Ramos (cell line): ENCODE measurements around the gene SGMS1.
"Not testable (repeated sequence)": the region's sequence is repeated elsewhere in the genome, so short reads cannot be mapped to it uniquely, and the experiment has no call there.

Experiments used
- in situ Hi-C: fragments of 300-500 bp; cut with MboI; formaldehyde crosslinking; loops from one replicate; pipeline ENCODE4 v1.14.3; 2022; ENCODE audit warnings: low sequenced_read_pairs; ENCODE audit not compliant: unreplicated experiment

The SGMS1 gene

DNA sequence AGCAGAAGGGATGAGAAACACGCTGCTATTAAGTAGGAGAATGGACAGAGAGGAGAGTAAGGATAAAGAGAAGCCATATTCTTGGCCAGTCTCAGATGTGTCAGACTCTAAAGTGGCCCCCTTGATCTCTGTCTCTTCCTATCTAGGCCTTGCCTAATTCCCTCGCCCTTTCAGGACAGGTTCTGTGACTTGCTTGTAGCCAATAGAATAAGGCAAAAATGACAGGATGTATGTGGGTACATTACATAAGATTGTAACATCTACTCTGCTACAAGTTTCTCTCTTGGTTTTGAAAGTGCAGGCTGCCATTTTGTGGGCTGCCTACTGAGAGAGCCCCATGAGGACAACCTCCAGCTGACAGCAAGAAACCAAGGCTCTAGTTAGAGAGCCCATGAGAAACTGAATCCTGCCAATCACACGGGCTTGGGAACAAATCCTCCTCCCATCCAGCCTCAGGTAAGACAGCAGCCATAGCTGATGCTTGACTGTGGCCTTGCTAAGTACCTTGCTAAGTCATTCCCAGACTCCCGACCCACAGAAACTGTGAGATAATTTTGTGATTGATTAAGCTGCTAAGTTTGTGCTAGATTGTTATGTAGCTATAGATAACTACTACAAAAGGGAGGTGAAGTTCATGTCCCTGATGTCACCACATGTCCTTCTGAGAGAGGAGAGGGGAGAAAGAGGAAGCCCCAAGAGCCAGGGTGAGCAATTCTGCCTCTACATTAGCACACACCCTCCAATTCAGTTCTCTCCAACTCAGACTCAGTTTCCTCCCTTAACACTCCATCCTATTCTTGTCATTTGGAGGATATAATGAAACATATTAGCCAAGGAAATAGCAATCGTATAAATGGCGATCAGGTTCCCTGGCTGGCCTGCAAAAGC is 185.5 kb downstream of the SGMS1 start:
- in situ Hi-C loops, result no loop called here

DNA sequence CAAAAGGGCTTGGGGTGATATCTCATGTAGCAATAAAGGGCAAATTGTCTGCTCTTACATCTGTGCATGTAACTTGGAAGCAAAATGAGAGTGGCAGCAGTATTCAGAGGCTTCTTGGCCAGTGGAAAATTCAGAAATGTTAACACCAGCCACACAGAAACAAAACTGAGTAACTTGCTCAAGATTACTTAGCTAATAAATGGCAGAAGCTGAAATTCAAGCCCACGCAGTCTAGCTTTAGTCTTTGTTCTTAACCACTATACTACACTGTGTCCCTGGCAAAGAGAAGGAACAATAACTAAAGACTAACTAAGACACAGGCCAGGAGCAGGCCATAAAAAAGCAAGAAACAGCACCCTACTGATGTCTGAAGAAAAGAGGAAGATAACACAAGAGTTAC is 186.5 kb downstream of the SGMS1 start:
- in situ Hi-C loops, result no loop called here

GRCh38 chr10:50436805-50437204 is 187.0 kb downstream of the SGMS1 start:
- in situ Hi-C loops, result no loop called here

GRCh38 chr10:50432211-50433009 is 191.3 kb downstream of the SGMS1 start:
- in situ Hi-C loops, result no loop called here

- in situ Hi-C loops, result no loop called here
Observed at GRCh38 chr10:50431791-50432190, 192.0 kb downstream of the SGMS1 start.

GRCh38 chr10:50431133-50431532 is 192.6 kb downstream of the SGMS1 start:
- in situ Hi-C loops, result no loop called here

- in situ Hi-C loops, result no loop called here
Observed at GRCh38 chr10:50426485-50426884, 197.3 kb downstream of the SGMS1 start.

GRCh38 chr10:50425215-50425614 is 198.5 kb downstream of the SGMS1 start:
- in situ Hi-C loops, result not testable (repeated sequence)

DNA sequence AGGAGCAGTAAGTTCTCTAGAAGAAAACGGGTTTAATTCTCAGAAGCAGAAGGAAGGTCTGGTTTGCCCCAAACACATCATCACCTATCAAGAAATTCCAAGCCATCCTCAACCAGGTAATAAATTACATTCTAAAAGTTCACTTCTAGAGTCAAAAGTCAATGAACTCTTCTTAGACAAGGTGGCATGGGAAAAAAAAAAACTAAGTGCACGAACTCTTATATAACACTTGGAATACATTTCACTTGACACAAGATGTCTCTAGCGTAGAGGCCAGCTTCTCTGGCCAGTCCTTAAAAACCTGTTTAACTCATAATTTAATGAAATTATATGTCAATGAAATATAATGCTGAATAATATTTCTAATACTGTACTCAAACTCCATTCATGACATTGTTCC is 200.3 kb downstream of the SGMS1 start:
- in situ Hi-C loops, result no loop called here

- in situ Hi-C loops, result no loop called here
Observed at GRCh38 chr10:50422259-50422658, 201.5 kb downstream of the SGMS1 start.

DNA sequence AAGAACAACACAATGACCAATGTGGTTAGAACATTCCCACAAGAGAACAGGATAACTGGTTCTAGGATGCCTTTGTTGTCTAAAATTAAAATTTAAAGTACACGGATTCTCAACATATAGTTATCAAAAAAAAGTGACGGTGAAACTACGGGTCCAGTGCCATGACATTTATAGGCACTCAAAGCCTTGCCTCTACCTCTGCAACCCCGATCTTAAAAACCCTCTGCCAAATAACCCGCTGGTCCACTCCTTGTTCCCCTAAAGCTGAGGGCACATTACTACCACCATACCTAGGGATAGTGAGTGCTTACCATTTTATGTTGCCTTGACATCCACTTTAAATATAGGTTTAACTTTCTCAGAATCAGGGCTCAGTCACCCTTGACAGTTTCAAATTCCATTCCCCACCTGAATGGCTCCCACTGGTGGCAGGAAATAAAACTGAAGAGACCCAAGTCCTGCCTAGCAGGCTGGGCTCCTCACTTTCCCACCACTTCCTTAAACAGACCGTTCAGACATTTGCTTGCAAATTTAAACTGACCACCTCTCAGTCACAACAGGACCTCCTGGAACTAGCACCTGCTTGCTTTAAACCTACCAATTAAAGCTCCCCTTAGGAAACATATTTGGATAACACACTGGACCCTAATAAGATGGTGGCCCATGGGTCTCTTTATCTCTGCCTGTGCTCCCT is 202.6 kb downstream of the SGMS1 start:
- in situ Hi-C loops, result no loop called here

DNA sequence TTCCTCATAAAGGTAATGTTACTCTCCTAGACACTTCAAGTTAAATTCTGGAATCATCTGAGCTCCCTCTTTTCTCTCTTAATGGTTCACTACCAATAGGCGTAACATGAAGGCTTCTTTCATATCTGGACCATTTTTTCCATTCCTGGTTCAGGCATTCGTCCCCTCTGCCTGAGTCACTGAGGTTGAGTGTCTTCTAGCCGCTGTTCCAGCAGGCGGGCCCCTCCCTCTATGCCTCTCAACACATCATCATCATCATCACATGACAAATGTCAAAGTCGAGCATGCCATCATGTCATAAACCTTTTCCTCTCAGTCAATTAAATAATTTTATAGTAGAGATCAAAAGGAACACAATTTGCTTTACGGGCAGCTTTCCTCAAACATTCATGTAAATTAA is 203.6 kb downstream of the SGMS1 start:
- in situ Hi-C loops, result no loop called here

DNA sequence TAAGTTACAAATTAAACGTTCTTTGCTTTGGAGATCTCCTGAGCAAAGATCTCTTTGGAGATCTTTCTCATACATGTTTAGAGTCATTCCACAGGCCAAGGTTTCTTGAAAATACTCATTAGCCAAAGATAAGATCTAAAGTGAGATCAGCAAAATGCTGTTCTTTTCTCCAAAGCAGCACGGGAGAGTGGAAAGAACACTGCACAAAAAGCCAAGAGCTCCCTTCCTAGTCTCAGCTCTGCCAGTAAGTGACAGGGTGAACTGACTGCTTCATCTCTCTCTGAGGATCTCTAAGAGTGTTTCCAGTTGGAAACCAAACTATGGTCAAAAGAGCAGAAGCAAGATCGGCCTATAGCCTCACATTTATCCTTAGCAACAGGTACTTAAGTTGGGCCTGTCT is 204.0 kb downstream of the SGMS1 start:
- in situ Hi-C loops, result no loop called here

- in situ Hi-C loops, result no loop called here
Observed at GRCh38 chr10:50419091-50419490, 204.7 kb downstream of the SGMS1 start.

DNA sequence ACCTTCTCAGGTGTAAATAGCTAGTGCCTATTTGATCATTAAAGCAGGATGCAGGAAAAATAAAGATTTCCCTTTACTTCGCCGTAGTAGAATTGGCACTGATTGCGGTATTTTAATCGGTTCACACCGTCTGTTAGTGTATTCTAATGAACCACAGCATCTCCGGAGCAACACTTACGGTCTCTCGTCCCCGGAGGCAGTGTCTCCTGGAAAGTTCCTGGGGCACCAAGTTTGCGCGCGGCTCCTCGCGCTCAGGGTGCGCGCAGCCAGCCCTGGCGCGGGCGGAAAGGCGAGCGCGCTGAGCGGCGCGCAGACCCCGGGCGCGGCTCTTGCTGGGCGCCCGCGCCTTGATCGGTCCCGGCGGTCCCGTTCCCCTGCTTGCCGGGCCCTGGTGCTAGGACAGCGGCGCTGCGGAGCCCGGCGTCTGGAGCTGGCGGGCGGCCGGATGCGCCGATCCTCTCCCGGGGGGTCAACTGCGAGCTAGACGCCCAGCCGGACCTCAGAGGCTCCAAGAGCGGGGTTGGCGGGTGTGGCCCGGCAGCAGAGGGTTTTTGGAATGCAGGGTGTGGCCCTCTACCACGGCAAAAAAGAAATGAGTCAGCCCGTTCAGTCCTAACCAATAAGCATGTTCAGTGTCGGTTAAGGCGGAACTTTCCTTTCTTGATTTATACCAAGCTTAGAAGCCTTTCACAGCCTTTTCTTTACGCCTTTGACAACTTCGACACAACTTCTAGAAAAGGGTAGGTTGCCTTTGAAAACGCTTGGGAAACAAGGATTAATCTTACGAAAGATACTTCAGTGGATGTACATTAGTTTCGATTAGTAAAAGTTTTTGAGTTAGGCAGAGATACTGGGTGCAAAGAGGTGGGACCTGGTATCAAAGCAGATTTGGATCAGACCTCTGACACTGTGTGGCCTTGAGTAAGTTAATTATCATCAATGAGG is 205.6 kb downstream of the SGMS1 start:
- in situ Hi-C loops, result no loop called here

DNA sequence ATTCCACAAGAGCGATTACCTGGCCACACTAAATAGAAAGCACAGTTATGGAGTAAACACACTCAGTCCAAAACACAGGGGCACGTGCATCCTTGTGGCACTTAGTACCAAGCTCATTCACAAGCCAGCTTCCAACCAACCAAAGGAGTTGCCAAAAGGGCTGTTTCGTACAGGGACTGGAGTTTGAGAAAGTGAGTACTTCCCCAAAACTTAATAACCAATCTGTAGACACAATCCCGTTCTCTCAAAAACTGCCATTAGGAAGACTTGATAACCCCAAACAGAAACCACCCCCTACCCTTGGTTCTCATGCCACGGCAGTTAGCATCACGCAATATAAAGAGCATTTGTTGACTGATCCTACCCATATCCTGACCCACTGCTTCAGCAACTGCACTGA is 206.3 kb downstream of the SGMS1 start:
- in situ Hi-C loops, result no loop called here

DNA sequence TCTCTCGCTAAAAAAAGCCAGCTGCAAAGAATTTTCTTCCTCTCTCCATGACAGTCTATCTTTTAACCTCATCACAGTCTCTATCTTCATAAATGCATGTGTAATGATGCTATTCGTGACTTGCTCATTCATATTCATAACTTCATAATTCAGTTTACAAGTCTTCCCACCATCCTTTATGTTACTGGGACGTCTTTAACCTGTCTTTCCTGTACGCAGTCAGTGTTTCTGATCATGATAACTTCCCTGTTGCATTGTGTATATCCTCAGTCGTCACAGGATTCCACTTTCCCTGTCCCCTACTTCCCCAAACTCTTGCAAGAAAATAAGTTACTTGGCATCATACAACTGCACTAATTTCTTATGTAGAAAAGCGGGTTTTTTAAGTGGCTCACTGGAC is 206.9 kb downstream of the SGMS1 start:
- in situ Hi-C loops, result no loop called here

- in situ Hi-C loops, result no loop called here
Observed at GRCh38 chr10:50416181-50416824, 207.5 kb downstream of the SGMS1 start.

DNA sequence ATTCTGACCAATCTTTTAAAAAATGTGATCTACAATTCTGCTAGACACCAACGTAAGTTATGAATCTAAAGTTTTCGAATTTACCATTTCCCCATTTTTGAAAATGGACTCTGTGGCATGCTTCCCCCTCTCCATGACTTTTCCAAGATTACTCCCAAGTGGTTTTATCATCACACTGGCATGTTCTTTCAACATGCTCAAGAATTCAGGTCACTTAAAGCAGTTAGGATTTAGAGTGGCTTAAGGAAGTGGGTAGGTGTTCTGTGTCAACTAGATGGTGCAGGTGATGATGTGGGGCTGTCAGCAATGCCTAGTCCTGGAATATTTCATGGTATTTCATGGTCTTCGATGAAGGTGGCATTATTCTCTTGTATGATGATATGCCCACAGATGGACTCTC is 208.5 kb downstream of the SGMS1 start:
- in situ Hi-C loops, result no loop called here
